MM.1S (cell line): ENCODE measurements around the gene ARL1.
"Not testable (repeated sequence)": the region's sequence is repeated elsewhere in the genome, so short reads cannot be mapped to it uniquely, and the experiment has no call there.

Experiments
- EZH2 ChIP-seq: fragments of 300-600 bp; sonication (generic); optimal IDR thresholded peaks from 2 replicates; pipeline ENCODE3; 2017; ENCODE audit warnings: low read depth, mild to moderate bottlenecking, antibody characterized with exemption, low read length, mixed read lengths
- TF ChIP-seq, protein P1 (sequence below): fragments of 300-600 bp; sonication (generic); IDR thresholded peaks from 2 replicates; pipeline ENCODE4 v1.5.1; 2016; ENCODE audit warnings: antibody characterized with exemption, low read length, mixed read lengths

DNA sequence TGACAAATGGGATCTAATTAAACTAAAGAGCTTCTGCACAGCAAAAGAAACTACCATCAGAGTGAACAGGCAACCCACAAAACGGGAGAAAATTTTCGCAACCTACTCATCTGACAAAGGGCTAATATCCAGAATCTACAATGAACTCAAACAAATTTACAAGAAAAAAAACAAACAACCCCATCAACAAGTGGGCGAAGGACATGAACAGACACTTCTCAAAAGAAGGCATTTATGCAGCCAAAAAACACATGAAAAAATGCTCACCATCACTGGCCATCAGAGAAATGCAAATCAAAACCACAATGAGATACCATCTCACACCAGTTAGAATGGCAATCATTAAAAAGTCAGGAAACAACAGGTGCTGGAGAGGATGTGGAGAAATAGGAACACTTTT, 16.4 kb downstream of the ARL1 start:
- TF ChIP-seq, protein P1, sequence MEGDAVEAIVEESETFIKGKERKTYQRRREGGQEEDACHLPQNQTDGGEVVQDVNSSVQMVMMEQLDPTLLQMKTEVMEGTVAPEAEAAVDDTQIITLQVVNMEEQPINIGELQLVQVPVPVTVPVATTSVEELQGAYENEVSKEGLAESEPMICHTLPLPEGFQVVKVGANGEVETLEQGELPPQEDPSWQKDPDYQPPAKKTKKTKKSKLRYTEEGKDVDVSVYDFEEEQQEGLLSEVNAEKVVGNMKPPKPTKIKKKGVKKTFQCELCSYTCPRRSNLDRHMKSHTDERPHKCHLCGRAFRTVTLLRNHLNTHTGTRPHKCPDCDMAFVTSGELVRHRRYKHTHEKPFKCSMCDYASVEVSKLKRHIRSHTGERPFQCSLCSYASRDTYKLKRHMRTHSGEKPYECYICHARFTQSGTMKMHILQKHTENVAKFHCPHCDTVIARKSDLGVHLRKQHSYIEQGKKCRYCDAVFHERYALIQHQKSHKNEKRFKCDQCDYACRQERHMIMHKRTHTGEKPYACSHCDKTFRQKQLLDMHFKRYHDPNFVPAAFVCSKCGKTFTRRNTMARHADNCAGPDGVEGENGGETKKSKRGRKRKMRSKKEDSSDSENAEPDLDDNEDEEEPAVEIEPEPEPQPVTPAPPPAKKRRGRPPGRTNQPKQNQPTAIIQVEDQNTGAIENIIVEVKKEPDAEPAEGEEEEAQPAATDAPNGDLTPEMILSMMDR = not testable (repeated sequence)
- TF ChIP-seq EZH2 = not testable (repeated sequence)
